Measurements from ENCODE around the gene ORM1. TPM values are rescaled to one million over a fixed set of nuclear protein-coding genes. Genes with fewer than 3 reads are reported as not detected.
"Not testable (repeated sequence)": the region's sequence is repeated elsewhere in the genome, so short reads cannot be mapped to it uniquely, and the experiment has no call there.

Gene ORM1
- total RNA-seq, 1 donor from 2014 or later = 1.6 TPM

DNA sequence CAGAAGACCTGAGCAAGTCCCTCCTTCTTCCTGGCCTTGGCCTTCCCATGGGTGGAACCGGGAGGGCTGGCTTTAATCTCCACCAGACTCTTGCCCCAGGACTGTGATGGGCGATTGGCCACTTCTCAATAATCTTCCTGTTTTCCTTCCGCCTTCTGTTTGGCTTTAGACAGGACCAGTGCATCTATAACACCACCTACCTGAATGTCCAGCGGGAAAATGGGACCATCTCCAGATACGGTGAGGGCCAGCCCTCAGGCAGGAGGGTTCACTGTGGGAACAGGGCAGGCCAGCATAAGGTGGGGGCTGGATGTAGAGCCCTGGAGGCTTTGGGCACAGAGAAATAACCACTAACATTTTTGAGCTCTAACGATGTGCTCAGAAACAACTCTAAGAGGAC, 951 bp downstream of the ORM1 start:
- not testable (repeated sequence) for H3K4me3 ChIP-seq (ENCODE audit: low read length in 3 of 3); H3K36me3 ChIP-seq (ENCODE audit: control insufficient read depth in 3 of 3, insufficient read depth in 3 of 3, low read length in 3 of 3); H3K4me1 ChIP-seq (ENCODE audit: control insufficient read depth in 3 of 3, insufficient read depth in 3 of 3, low read length in 3 of 3); H3K9me3 ChIP-seq (ENCODE audit: control insufficient read depth in 3 of 3, low read length in 3 of 3); H3K27ac ChIP-seq (ENCODE audit: low read depth, low read length); H3K9ac ChIP-seq (ENCODE audit: low read depth in 1 of 3, low read length in 3 of 3)
- peaks cover 0 to 16% (median 2%) of the 10 kb centered on the region in 3 donors for H3K27me3 ChIP-seq (ENCODE audit: control insufficient read depth in 3 of 3, insufficient read depth in 3 of 3, low read length in 3 of 3)

GRCh38 chr9:114324492-114324891, 1.6 kb downstream of the ORM1 start:
- H3K27ac ChIP-seq (ENCODE audit: low read depth, low read length) = no peak overlapping the region
- H3K27me3 ChIP-seq (ENCODE audit: control insufficient read depth in 3 of 3, insufficient read depth in 3 of 3, low read length in 3 of 3) = peaks cover 0 to 16% (median 0%) of the 10 kb centered on the region in 3 donors
- no peaks in the 10 kb centered on the region for H3K9me3 ChIP-seq (ENCODE audit: control insufficient read depth in 3 of 3, low read length in 3 of 3)
- H3K4me1 ChIP-seq (ENCODE audit: control insufficient read depth in 3 of 3, insufficient read depth in 3 of 3, low read length in 3 of 3) = no peaks in the 10 kb centered on the region
- H3K36me3 ChIP-seq (ENCODE audit: control insufficient read depth in 3 of 3, insufficient read depth in 3 of 3, low read length in 3 of 3) = no peaks in the 10 kb centered on the region
- H3K4me3 ChIP-seq (ENCODE audit: low read length in 3 of 3) = no peak overlapping the region
- no peak overlapping the region for H3K9ac ChIP-seq (ENCODE audit: low read depth in 1 of 3, low read length in 3 of 3)

DNA sequence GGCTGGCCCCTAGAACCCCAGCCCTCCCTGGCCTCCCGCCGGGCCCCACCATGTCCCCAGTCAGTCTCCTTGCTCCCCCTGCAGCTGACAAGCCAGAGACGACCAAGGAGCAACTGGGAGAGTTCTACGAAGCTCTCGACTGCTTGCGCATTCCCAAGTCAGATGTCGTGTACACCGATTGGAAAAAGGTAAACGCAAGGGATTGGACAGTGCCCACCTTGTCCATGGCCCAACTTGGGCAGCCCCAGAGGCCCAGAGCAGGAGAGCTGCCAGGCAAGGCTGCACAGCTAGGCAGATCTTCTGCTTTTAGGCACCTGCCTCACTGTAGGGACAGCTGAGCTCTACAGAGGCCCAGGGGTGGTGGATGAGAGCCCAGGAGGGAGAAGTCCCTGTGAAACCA, 2.1 kb downstream of the ORM1 start:
- not testable (repeated sequence) for H3K9ac ChIP-seq (ENCODE audit: low read depth in 1 of 3, low read length in 3 of 3); H3K9me3 ChIP-seq (ENCODE audit: control insufficient read depth in 3 of 3, low read length in 3 of 3); H3K36me3 ChIP-seq (ENCODE audit: control insufficient read depth in 3 of 3, insufficient read depth in 3 of 3, low read length in 3 of 3); H3K27ac ChIP-seq (ENCODE audit: low read depth, low read length); H3K4me3 ChIP-seq (ENCODE audit: low read length in 3 of 3); H3K4me1 ChIP-seq (ENCODE audit: control insufficient read depth in 3 of 3, insufficient read depth in 3 of 3, low read length in 3 of 3)
- H3K27me3 ChIP-seq (ENCODE audit: control insufficient read depth in 3 of 3, insufficient read depth in 3 of 3, low read length in 3 of 3) = peaks cover 0 to 16% (median 0%) of the 10 kb centered on the region in 3 donors

- H3K4me1 ChIP-seq (ENCODE audit: control insufficient read depth in 3 of 3, insufficient read depth in 3 of 3, low read length in 3 of 3); H3K9me3 ChIP-seq (ENCODE audit: control insufficient read depth in 3 of 3, low read length in 3 of 3); H3K4me3 ChIP-seq (ENCODE audit: low read length in 3 of 3); H3K27ac ChIP-seq (ENCODE audit: low read depth, low read length); H3K36me3 ChIP-seq (ENCODE audit: control insufficient read depth in 3 of 3, insufficient read depth in 3 of 3, low read length in 3 of 3); H3K9ac ChIP-seq (ENCODE audit: low read depth in 1 of 3, low read length in 3 of 3): not testable (repeated sequence)
- H3K27me3 ChIP-seq (ENCODE audit: control insufficient read depth in 3 of 3, insufficient read depth in 3 of 3, low read length in 3 of 3) = peaks cover 0 to 16% (median 0%) of the 10 kb centered on the region in 3 donors
Measured at GRCh38 chr9:114325684-114326254, 2.9 kb downstream of the ORM1 start.

DNA sequence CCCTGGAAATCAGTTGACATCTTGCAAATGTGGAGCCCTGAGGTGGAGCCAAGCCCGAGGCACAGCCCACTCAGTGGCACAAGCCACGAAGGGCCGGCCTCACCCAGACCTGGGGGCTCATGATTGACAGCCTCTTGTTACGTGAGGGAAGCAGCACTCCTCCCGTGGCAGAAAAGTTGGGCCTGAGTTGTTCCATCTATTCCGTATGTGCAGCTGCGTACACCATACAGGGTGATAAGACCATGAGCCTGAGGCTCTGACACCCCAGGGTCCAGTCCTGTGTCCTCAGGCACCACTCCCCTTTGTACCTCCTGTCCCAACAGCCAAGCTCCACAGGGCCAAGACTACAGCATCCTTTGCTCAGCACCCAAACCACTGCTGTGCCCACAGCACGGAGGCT, 4.9 kb downstream of the ORM1 start:
- H3K4me3 ChIP-seq (ENCODE audit: low read length in 3 of 3) = no peak overlapping the region
- H3K9me3 ChIP-seq (ENCODE audit: control insufficient read depth in 3 of 3, low read length in 3 of 3) = no peaks in the 10 kb centered on the region
- H3K27me3 ChIP-seq (ENCODE audit: control insufficient read depth in 3 of 3, insufficient read depth in 3 of 3, low read length in 3 of 3) = peaks cover 0 to 16% (median 0%) of the 10 kb centered on the region in 3 donors
- no peaks in the 10 kb centered on the region for H3K4me1 ChIP-seq (ENCODE audit: control insufficient read depth in 3 of 3, insufficient read depth in 3 of 3, low read length in 3 of 3)
- H3K27ac ChIP-seq (ENCODE audit: low read depth, low read length) = no peak overlapping the region
- H3K9ac ChIP-seq (ENCODE audit: low read depth in 1 of 3, low read length in 3 of 3) = no peak overlapping the region
- no peaks in the 10 kb centered on the region for H3K36me3 ChIP-seq (ENCODE audit: control insufficient read depth in 3 of 3, insufficient read depth in 3 of 3, low read length in 3 of 3)

- not testable (repeated sequence) for H3K27ac ChIP-seq (ENCODE audit: low read depth, low read length); H3K36me3 ChIP-seq (ENCODE audit: control insufficient read depth in 3 of 3, insufficient read depth in 3 of 3, low read length in 3 of 3)
Measured at GRCh38 chr9:114328357-114328820, 5.5 kb downstream of the ORM1 start.

GRCh38 chr9:114328937-114329624, 6.2 kb downstream of the ORM1 start:
- not testable (repeated sequence) for H3K4me3 ChIP-seq (ENCODE audit: low read length in 3 of 3); H3K9ac ChIP-seq (ENCODE audit: low read depth in 1 of 3, low read length in 3 of 3); H3K9me3 ChIP-seq (ENCODE audit: control insufficient read depth in 3 of 3, low read length in 3 of 3); H3K4me1 ChIP-seq (ENCODE audit: control insufficient read depth in 3 of 3, insufficient read depth in 3 of 3, low read length in 3 of 3); H3K36me3 ChIP-seq (ENCODE audit: control insufficient read depth in 3 of 3, insufficient read depth in 3 of 3, low read length in 3 of 3); H3K27ac ChIP-seq (ENCODE audit: low read depth, low read length)
- peaks cover 0 to 13% (median 0%) of the 10 kb centered on the region in 3 donors for H3K27me3 ChIP-seq (ENCODE audit: control insufficient read depth in 3 of 3, insufficient read depth in 3 of 3, low read length in 3 of 3)

More at GRCh38 chr9:114328357-114328820, 5.5 kb downstream of the ORM1 start:
- not testable (repeated sequence) for H3K9ac ChIP-seq (ENCODE audit: low read depth in 1 of 3, low read length in 3 of 3); H3K4me3 ChIP-seq (ENCODE audit: low read length in 3 of 3); H3K4me1 ChIP-seq (ENCODE audit: control insufficient read depth in 3 of 3, insufficient read depth in 3 of 3, low read length in 3 of 3); H3K9me3 ChIP-seq (ENCODE audit: control insufficient read depth in 3 of 3, low read length in 3 of 3)
- peaks cover 0 to 16% (median 0%) of the 10 kb centered on the region in 3 donors for H3K27me3 ChIP-seq (ENCODE audit: control insufficient read depth in 3 of 3, insufficient read depth in 3 of 3, low read length in 3 of 3)

DNA sequence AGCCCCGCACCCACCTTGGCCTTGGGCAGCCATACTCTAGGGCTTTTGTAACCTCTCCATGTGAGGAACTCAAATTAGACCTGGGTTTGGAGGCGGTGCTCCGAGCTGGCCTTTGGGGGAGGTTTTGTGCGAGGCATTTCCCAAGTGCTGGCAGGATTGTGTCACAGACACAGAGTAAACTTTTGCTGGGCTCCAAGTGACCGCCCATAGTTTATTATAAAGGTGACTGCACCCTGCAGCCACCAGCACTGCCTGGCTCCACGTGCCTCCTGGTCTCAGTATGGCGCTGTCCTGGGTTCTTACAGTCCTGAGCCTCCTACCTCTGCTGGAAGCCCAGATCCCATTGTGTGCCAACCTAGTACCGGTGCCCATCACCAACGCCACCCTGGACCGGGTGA, 6.7 kb downstream of the ORM1 start, which contains the start of gene ORM2:
Gene ORM2 (plus strand): TSS at position 245 of the 398 bp plus-strand sequence. CDS start 36 bp downstream, at position 281.
- H3K4me1 ChIP-seq (ENCODE audit: control insufficient read depth in 3 of 3, insufficient read depth in 3 of 3, low read length in 3 of 3); H3K36me3 ChIP-seq (ENCODE audit: control insufficient read depth in 3 of 3, insufficient read depth in 3 of 3, low read length in 3 of 3); H3K27ac ChIP-seq (ENCODE audit: low read depth, low read length); H3K27me3 ChIP-seq (ENCODE audit: control insufficient read depth in 3 of 3, insufficient read depth in 3 of 3, low read length in 3 of 3); H3K9me3 ChIP-seq (ENCODE audit: control insufficient read depth in 3 of 3, low read length in 3 of 3); H3K9ac ChIP-seq (ENCODE audit: low read depth in 1 of 3, low read length in 3 of 3); H3K4me3 ChIP-seq (ENCODE audit: low read length in 3 of 3): not testable (repeated sequence)

DNA sequence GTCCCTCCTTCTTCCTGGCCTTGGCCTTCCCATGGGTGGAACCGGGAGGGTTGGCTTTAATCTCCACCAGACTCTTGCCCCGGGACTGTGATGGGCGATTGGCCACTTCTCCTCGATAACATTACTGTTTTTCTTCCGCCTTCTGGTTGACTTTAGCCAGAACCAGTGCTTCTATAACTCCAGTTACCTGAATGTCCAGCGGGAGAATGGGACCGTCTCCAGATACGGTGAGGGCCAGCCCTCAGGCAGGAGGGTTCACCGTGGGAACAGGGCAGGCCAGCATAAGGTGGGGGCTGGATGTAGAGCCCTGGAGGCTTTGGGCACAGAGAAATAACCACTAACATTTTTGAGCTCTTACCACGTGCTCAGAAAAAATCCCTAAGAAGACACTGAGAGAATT, 7.7 kb downstream of the ORM1 start:
- Histone ChIP-seq H3K9ac (ENCODE audit: low read depth in 1 of 3, low read length in 3 of 3) (no peak overlapping the region), H3K27ac (ENCODE audit: low read depth, low read length) (no peak overlapping the region), H3K27me3 (ENCODE audit: control insufficient read depth in 3 of 3, insufficient read depth in 3 of 3, low read length in 3 of 3) (peaks cover 0 to 9% (median 0%) of the 10 kb centered on the region in 3 donors), H3K4me3 (ENCODE audit: low read length in 3 of 3) (no peak overlapping the region), H3K36me3 (ENCODE audit: control insufficient read depth in 3 of 3, insufficient read depth in 3 of 3, low read length in 3 of 3) (no peaks in the 10 kb centered on the region), H3K4me1 (ENCODE audit: control insufficient read depth in 3 of 3, insufficient read depth in 3 of 3, low read length in 3 of 3) (no peaks in the 10 kb centered on the region), H3K9me3 (ENCODE audit: control insufficient read depth in 3 of 3, low read length in 3 of 3) (no peaks in the 10 kb centered on the region)
